ENCODE results near the gene LARP4B.

The LARP4B gene

DNA sequence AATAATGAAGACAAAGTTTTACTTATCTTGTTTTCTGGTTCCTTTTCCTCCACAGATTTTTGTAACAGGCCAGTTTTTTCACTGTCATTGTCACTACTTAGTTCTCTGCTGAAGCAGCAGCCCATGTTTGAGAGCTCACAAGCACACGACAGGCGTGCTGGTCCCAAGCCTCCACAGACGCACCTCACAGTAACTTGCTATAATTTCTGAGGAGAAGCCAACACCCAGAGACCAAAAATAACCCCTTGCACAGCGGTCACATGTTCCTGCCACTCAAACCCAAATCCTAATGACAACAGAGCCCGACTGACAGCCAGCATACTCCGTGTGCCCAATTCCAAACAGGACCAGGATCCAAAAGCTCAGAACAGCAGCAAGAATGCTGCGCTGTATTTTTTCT is 58.5 kb downstream of the LARP4B start:
- no peak overlapping the region for H3K4me3 ChIP-seq (replicated peaks in 1 of 2; ENCODE audit: low read depth in 2 of 2, low read length in 2 of 2)
- DNase-seq (ENCODE audit: low read depth in 2 of 2): no peak
- TF ChIP-seq, protein P1, sequence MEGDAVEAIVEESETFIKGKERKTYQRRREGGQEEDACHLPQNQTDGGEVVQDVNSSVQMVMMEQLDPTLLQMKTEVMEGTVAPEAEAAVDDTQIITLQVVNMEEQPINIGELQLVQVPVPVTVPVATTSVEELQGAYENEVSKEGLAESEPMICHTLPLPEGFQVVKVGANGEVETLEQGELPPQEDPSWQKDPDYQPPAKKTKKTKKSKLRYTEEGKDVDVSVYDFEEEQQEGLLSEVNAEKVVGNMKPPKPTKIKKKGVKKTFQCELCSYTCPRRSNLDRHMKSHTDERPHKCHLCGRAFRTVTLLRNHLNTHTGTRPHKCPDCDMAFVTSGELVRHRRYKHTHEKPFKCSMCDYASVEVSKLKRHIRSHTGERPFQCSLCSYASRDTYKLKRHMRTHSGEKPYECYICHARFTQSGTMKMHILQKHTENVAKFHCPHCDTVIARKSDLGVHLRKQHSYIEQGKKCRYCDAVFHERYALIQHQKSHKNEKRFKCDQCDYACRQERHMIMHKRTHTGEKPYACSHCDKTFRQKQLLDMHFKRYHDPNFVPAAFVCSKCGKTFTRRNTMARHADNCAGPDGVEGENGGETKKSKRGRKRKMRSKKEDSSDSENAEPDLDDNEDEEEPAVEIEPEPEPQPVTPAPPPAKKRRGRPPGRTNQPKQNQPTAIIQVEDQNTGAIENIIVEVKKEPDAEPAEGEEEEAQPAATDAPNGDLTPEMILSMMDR (IDR thresholded peaks at IDR 0.05; ENCODE audit: low read depth, low read length): no peak

DNA sequence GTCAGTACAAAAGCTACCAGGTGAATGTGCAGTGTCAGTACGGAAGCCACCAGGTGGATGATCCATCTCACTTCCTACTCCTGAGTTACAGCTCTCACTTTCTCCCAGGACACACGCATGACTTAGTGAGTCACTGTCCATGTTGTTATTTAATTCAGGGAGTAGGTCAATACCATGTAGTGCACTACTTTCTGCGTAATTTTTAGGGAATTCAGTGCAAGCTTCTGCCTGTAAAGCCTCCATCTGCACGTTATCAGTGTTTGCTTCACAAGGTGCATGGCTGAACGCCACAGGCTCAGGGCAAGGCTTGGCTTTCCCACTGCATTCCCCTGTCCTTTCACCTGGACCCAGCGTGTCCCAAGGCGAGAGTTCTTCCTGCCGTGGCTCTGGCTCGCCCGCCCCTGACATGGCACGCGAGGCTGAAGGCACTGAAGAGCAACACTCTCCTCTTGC is 59.5 kb downstream of the LARP4B start:
- TF ChIP-seq, protein P1 (IDR thresholded peaks at IDR 0.05; ENCODE audit: low read depth, low read length): no peak
- H3K4me3 ChIP-seq (replicated peaks in 1 of 2; ENCODE audit: low read depth in 2 of 2, low read length in 2 of 2): no peak overlapping the region
- DNase-seq (ENCODE audit: low read depth in 2 of 2): no peak

GRCh38 chr10:870564-871166 is 60.8 kb downstream of the LARP4B start:
- no peak overlapping the region for H3K4me3 ChIP-seq (replicated peaks in 1 of 2; ENCODE audit: low read depth in 2 of 2, low read length in 2 of 2)
- TF ChIP-seq, protein P1 (IDR thresholded peaks at IDR 0.05; ENCODE audit: low read depth, low read length): no peak
- no peak for DNase-seq (ENCODE audit: low read depth in 2 of 2)

DNA sequence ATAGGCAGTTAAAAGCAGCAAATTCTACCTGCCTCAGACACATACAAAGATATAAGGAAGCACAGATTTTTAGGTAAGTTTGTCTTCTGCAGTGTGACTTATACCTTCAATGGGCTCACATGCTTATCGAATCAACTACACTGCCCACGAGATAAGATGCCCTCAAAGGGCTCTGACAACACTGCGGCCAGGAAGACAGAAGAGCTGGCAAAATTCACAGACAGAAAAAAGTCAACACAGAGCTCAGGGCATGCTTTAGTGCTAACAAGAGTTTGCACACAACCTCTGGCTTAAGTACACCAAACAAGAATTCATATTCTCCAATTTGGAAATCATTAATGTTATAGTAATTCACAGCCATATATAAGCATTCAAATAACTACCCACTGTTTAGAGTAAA is 62.3 kb downstream of the LARP4B start:
- DNase-seq (ENCODE audit: low read depth in 2 of 2): no peak
- TF ChIP-seq, protein P1 (IDR thresholded peaks at IDR 0.05; ENCODE audit: low read depth, low read length): no peak
- H3K4me3 ChIP-seq (replicated peaks in 1 of 2; ENCODE audit: low read depth in 2 of 2, low read length in 2 of 2): no peak overlapping the region

DNA sequence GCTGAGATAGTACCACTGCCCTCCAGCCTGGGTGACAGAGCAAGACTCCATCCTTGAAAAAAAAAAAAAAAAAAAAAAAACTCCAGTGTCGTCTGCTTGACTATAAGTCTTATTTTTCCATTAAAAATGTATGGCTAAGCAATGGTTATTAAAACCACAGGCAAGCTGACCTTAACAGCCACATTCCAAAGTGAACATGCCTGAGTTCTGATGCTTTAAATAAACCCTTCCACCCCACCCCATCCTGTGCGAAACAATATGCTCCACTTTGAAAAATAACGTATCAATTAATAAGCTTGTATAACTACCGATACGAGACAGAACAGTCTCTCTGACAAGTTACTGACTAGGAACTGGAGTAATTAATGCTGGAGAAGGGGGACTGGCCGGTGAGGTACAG is 63.7 kb downstream of the LARP4B start:
- TF ChIP-seq, protein P1 (IDR thresholded peaks at IDR 0.05; ENCODE audit: low read depth, low read length): no peak
- H3K4me3 ChIP-seq (replicated peaks in 1 of 2; ENCODE audit: low read depth in 2 of 2, low read length in 2 of 2): no peak overlapping the region
- no peak for DNase-seq (ENCODE audit: low read depth in 2 of 2)

DNA sequence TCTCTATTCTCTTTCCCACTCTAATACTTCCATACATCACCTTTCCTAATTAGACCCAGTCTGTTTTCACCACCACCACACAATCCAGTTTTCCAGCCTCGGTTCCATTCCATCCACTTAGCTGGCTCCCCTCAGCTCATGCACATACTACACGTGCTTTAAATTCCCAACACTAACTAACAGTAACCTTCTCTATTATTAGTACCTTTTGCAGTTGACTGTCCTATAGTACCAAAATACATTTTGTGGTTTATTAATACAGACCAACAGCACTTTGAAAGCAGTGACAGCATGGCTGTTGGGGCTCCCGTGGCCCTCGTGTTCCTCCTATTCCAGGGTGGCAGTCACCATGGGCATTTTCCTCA is 64.9 kb downstream of the LARP4B start:
- TF ChIP-seq, protein P1 (IDR thresholded peaks at IDR 0.05; ENCODE audit: low read depth, low read length): no peak
- DNase-seq (ENCODE audit: low read depth in 2 of 2): no peak
- no peak overlapping the region for H3K4me3 ChIP-seq (replicated peaks in 1 of 2; ENCODE audit: low read depth in 2 of 2, low read length in 2 of 2)

Data from cardiac fibroblast (primary cell).